Psoas muscle (tissue), 8 donors: ENCODE measurements around the gene HACD1. TPM values are rescaled to one million over a fixed set of nuclear protein-coding genes. Genes with fewer than 3 reads are reported as not detected.

Experiments
- ATAC-seq, 4 donors: fragments of 200-7000 bp; cut with Tn5 transposase; one replicate each; pipeline ENCODE4 v1.9.1; 2020; ENCODE audit warnings: moderate library complexity in 3 of 4, mild to moderate bottlenecking in 2 of 4
- DNase-seq, 2 donors: peaks; one replicate each; pipeline ENCODE4 v3.0.0-alpha.2; 2020
- H3K27ac ChIP-seq: fragments of 200-600 bp; one replicate; pipeline ENCODE4 v1.8.0; 2022
- H3K27me3 ChIP-seq, 3 donors: fragments of 200-600 bp in 1 of 3; one replicate each; pipeline versions ENCODE4 v1.6.1 to v1.8.0; 2013 to 2022; ENCODE audit warnings: low read length in 2 of 3, mild to moderate bottlenecking in 2 of 3, moderate library complexity in 1 of 3; ENCODE audit not compliant: insufficient read depth in 3 of 3
- H3K36me3 ChIP-seq, 2 donors: fragments of 200-600 bp in 1 of 2; one replicate each; pipeline versions ENCODE4 v1.6.1 to v1.8.0; 2013 to 2022; ENCODE audit warnings: low read depth in 1 of 2, mild to moderate bottlenecking in 1 of 2, moderate library complexity in 1 of 2; ENCODE audit not compliant: insufficient read depth in 1 of 2
- H3K4me1 ChIP-seq: fragments of 200-600 bp; one replicate; pipeline ENCODE4 v1.8.0; 2022
- H3K4me3 ChIP-seq: fragments of 200-600 bp; one replicate; pipeline ENCODE4 v1.8.0; 2022; ENCODE audit warnings: mild to moderate bottlenecking
- H3K9me3 ChIP-seq: fragments of 200-600 bp; one replicate; pipeline ENCODE4 v1.8.0; 2022
- CTCF ChIP-seq: fragments of 200-600 bp; IDR thresholded peaks from one replicate; pipeline ENCODE4 v1.8.0; 2022; ENCODE audit warnings: antibody characterized with exemption
- WGBS, 3 donors: extraction: QIAGEN DNeasy Blood & Tissue Kit; methylation state at CpG; one replicate each; pipeline versions ENCODE4 v1.1.6 to v1.1.7; 2013; 5-methylcytosine and 5-hydroxymethylcytosine counted together
- intact Hi-C, 2 donors: fragments of 100-400 bp; cut with DNase I; formaldehyde crosslinking; loops; one replicate each; pipeline versions ENCODE4 v1.11.0 to v1.14.2; 2022
- polyA plus RNA-seq, 3 donors: library from polyadenylated mRNA; stranded (reverse); fragments of 200-250 nt; gene quantifications; one replicate each; pipeline ENCODE4 v1.2.3, GENCODE V29; 2013
- total RNA-seq, 4 donors: library from RNA; stranded (reverse); fragmentation: NEBNext Ultra II Directional in 2 of 4; extraction: Animal tissue kit (Norgen Biotek cat#: 25700) in 2 of 4; gene quantifications; one replicate each; pipeline versions ENCODE4 v1.2.1 to v1.2.4, GENCODE V29; 2021 to 2023
- donor health status: healthy with polysubstance abuse.
- donor health status: DM: no; HTN: no; CAD: no; lungs with moderate emphysema.
- donor health status: Bipolar disorder and iron deficiency.
- donor health status: healthy.
- donor health status: DM: yes; HTN: yes; CAD: no.
- donor health status: DM: no; HTN: no; CAD: no.
- donor health status: DM: no; HTN: no; CAD: no.
- donor health status: DM: yes; HTN: yes; CAD: no.

HACD1 gene
- total and polyA plus RNA-seq, 7 donors: 23.4 to 61.8 (median 35.7) TPM

DNA sequence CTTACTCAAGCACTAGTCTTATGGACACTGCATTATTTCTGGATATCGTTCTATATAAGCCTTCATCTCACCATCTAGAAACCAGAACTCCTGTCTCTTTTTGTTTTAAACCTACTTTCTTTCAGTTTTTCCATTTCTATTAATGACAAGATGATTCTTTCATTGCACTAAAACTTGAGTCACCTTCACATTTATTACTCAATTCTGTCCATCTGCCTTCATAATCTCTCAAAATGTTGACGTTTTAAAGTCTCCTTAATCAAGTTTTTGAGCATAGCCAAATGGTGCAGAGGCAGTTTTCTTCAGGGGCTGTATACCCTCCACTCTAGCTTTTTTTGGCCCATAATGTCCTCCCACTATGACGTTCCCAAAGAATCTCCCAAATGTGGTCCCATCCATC is 44.3 kb upstream of the HACD1 start:
- 87 to 92% (median 88%) methylated on average over 3 of the region's 3 CpGs for WGBS, 3 donors
- no peak for ATAC-seq
- intact Hi-C loops: no loop called here

DNA sequence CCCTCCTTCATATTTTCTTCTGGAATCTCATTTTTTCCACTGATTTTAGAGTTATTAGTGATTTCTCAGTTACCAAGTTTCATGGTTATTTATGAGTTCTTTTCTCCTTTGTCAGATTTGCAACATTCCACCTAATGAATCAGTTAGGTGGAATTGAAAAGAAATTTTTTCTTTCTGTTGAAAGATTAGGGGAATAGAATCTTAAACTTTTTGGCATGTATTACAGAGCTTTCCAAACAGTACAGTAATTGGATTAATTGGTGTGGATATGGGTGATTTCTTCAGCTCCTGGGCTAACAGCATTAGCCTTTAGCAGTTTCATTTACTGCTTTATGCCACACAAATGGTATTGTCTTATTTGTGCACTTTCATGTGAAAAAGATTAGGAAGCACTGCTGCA is 43.7 kb upstream of the HACD1 start:
- no peak for TF ChIP-seq CTCF
- DNase-seq: no peak
- H3K36me3 ChIP-seq: peaks cover 0 to 19% of the 10 kb centered on the region in 2 donors
- no peak overlapping the region for H3K27ac ChIP-seq
- no peak for ATAC-seq
- no peak overlapping the region for H3K4me3 ChIP-seq
- H3K9me3 ChIP-seq: no peaks in the 10 kb centered on the region
- no peaks in the 10 kb centered on the region for H3K27me3 ChIP-seq
- intact Hi-C loops: no loop called here
- H3K4me1 ChIP-seq: peaks cover 42% of the 10 kb centered on the region

More for the DNA sequence above, 44.3 kb upstream of the HACD1 start:
- H3K27me3 ChIP-seq: no peaks in the 10 kb centered on the region
- H3K4me3 ChIP-seq: no peak overlapping the region
- H3K4me1 ChIP-seq: peaks cover 42% of the 10 kb centered on the region
- H3K27ac ChIP-seq: no peak overlapping the region
- peaks cover 0 to 19% of the 10 kb centered on the region in 2 donors for H3K36me3 ChIP-seq
- TF ChIP-seq CTCF: no peak
- no peaks in the 10 kb centered on the region for H3K9me3 ChIP-seq
- DNase-seq: no peak

DNA sequence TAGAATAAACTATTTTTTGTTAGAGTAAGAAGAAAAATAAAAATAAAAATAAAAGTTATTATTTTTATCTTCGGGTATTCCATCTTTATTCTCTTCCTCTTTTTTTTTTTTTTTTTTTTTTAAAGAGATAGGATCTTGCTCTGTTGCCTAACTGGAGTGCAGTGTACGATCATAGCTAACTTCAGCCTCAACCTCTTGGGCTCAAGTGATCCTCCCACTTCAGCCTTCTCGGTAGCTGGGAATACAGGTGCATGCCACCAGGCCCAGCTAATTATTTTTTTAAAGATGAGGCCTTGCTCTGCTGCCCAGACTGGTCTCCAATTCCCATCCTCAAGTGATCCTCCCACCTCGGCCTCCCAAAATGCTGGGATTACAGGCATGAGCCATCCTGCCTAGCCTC is 42.2 kb upstream of the HACD1 start:
- DNase-seq: no peak
- intact Hi-C loops: no loop called here
- WGBS, 3 donors: 87 to 94% (median 92%) methylated on average over 4 of the region's 4 CpGs
- Histone ChIP-seq H3K4me3 (no peak overlapping the region), H3K36me3 (peaks cover 0 to 19% of the 10 kb centered on the region in 2 donors), H3K9me3 (no peaks in the 10 kb centered on the region), H3K27ac (no peak overlapping the region), H3K27me3 (no peaks in the 10 kb centered on the region), H3K4me1 (peaks cover 39% of the 10 kb centered on the region)
- TF ChIP-seq CTCF: no peak
- ATAC-seq: no peak

GRCh38 chr10:17657103-17657500 is 39.9 kb upstream of the HACD1 start:
- Histone ChIP-seq H3K27ac (no peak overlapping the region), H3K9me3 (no peaks in the 10 kb centered on the region), H3K27me3 (no peaks in the 10 kb centered on the region), H3K36me3 (peaks cover 0 to 18% of the 10 kb centered on the region in 2 donors), H3K4me3 (no peak overlapping the region), H3K4me1 (peaks cover 53% of the 10 kb centered on the region)
- 79 to 88% (median 81%) methylated on average over 1 of the region's 1 CpG for WGBS, 3 donors
- TF ChIP-seq CTCF: no peak
- intact Hi-C loops: no loop called here
- ATAC-seq: no peak
- no peak for DNase-seq

DNA sequence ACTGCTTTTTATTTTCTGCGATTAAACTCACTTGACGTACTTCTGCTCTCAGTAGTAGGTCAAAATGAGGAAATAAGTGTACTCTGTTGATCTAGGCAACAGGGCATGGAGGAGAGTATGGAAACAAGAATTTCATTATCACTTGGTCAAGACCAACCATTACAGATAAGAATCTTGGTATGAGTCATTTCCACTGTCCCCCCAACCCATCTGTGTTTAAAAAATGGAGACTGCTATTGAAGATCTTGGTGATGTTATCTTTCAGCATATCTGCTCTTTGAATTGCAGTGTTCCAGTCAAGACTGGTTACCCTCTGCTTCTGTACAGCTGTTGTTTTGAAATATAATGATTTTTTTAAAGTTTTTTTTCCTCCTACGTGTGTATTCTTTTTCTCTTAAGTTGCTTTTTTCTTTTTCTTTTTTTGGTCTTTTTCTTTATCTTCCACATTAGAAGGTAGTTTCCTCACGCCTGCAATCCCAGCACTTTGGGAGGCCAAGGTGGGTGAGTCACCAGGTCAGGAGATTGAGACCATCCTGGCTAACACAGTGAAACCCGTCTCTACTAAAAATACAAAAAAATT is 38.5 kb upstream of the HACD1 start:
- Histone ChIP-seq H3K4me3 (no peak overlapping the region), H3K36me3 (peaks cover 0 to 4% of the 10 kb centered on the region in 2 donors), H3K27me3 (no peaks in the 10 kb centered on the region), H3K27ac (no peak overlapping the region), H3K9me3 (no peaks in the 10 kb centered on the region), H3K4me1 (peaks cover 55% of the 10 kb centered on the region)
- WGBS, 3 donors: 84 to 92% (median 88%) methylated on average over 5 of the region's 5 CpGs
- peak in 1 of 4 donors; percentile 29 for ATAC-seq
- intact Hi-C loops: no loop called here
- no peak for TF ChIP-seq CTCF
- no peak for DNase-seq
